ENCODE data around the gene LRRC4C. TPM values are rescaled to one million over a fixed set of nuclear protein-coding genes. Genes with fewer than 3 reads are reported as not detected.

Gene LRRC4C
- total RNA-seq, 6 donors from 2014 or later, result 0.37 to 1.2 (median 1.0) TPM; not detected in 2

DNA sequence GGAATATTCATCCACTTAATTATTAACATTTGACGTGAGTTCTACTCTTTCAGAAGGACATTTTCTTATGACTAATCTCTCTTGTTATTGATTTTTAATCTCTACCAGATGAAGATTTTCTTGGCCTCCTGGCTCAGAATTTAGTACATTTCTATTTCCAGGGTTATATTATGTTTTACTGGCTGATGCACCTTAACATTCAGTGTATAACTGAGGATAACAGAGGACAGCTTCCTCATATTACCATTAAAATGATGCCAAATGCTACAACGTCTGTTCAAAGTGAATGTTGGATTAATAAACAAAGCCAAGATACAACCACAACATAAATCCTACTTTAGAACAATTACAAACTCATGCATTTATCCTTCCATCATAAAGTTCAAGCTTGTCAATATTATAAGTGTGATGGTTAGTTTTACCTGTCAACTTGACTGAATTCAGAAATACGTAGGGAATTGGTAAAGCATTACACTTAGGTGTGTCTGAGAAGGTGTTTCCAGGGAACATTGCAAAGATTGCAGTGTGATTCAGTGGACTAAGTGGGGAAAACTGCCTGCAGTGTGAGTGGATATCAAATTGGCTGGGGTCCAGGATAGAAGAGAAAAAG, 485.2 kb downstream of the LRRC4C start:
- no peak for DNase-seq
- TF ChIP-seq POLR2A (IDR thresholded peaks at IDR 0.05), result no peak
- TF ChIP-seq, protein P1, sequence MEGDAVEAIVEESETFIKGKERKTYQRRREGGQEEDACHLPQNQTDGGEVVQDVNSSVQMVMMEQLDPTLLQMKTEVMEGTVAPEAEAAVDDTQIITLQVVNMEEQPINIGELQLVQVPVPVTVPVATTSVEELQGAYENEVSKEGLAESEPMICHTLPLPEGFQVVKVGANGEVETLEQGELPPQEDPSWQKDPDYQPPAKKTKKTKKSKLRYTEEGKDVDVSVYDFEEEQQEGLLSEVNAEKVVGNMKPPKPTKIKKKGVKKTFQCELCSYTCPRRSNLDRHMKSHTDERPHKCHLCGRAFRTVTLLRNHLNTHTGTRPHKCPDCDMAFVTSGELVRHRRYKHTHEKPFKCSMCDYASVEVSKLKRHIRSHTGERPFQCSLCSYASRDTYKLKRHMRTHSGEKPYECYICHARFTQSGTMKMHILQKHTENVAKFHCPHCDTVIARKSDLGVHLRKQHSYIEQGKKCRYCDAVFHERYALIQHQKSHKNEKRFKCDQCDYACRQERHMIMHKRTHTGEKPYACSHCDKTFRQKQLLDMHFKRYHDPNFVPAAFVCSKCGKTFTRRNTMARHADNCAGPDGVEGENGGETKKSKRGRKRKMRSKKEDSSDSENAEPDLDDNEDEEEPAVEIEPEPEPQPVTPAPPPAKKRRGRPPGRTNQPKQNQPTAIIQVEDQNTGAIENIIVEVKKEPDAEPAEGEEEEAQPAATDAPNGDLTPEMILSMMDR (IDR thresholded peaks at IDR 0.05), result no peak
- TF ChIP-seq EP300 (IDR thresholded peaks at IDR 0.05), result no peak
- TF ChIP-seq POLR2AphosphoS5 (IDR thresholded peaks at IDR 0.05), result no peak
- 75 to 76% methylated on average over 3 of the region's 3 CpGs for WGBS, 2 donors
- Histone ChIP-seq H3K36me3 (no peaks in the 10 kb centered on the region), H3K4me3 (no peak overlapping the region), H3K27ac (no peak overlapping the region), H3K9me3 (peaks cover 0 to 11% (median 0%) of the 10 kb centered on the region in 4 donors), H3K4me1 (no peaks in the 10 kb centered on the region), H3K27me3 (no peaks in the 10 kb centered on the region)
- no peak for ATAC-seq (ENCODE audit: low FRiP score in 2 of 2)

DNA sequence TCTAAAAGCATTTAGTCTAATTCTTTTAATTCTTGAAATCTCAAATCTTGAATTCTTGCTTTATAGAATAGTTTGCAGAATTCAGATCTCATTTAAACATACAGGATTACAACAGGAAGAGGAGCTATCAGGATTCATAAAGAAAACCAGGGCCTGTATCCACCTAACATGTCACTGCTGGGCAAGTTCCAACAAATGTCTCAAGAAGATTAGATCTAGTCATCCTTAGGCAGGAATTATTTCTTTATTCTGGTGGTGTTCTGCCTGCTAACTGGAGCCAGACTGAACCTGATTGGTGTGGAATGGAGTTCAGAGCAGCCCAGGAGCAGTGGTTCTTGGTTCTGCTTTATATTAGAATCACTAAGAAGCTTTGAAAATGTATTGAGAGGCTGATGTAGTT, 500.7 kb downstream of the LRRC4C start:
- no peak overlapping the region for H3K4me3 ChIP-seq
- no peaks in the 10 kb centered on the region for H3K36me3 ChIP-seq
- DNase-seq (no peak), ATAC-seq (ENCODE audit: low FRiP score in 2 of 2) (no peak)
- H3K9me3 ChIP-seq, result no peaks in the 10 kb centered on the region
- TF ChIP-seq, protein P1 (IDR thresholded peaks at IDR 0.05), result no peak
- TF ChIP-seq EP300 (IDR thresholded peaks at IDR 0.05), result no peak
- no peak for TF ChIP-seq POLR2AphosphoS5 (IDR thresholded peaks at IDR 0.05)
- no peak for TF ChIP-seq POLR2A (IDR thresholded peaks at IDR 0.05)
- H3K4me1 ChIP-seq, result no peaks in the 10 kb centered on the region
- no peak overlapping the region for H3K27ac ChIP-seq
- H3K27me3 ChIP-seq, result no peaks in the 10 kb centered on the region

DNA sequence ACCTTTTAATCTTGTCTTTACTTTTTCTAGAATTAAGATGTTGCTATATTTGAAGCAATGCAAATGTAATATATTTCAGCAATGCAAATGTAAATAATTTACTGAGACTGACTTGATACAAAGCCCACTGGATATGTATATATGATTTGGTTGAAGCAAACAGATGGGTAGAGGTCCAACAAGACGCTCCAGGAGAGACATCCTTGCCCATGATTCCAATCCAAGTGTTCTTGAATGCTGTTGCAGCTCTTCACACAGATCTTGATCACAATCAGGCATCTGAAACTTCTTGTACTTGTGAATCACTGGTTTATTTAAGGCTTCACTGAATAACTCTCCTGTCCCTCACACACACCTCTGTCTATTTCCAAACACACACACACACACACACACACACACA, 507.0 kb downstream of the LRRC4C start:
- Histone ChIP-seq H3K9me3 (no peaks in the 10 kb centered on the region), H3K4me1 (no peaks in the 10 kb centered on the region), H3K27me3 (no peaks in the 10 kb centered on the region), H3K36me3 (no peaks in the 10 kb centered on the region), H3K27ac (no peak overlapping the region), H3K4me3 (no peak overlapping the region)
- no peak for DNase-seq
- no peak for ATAC-seq (ENCODE audit: low FRiP score in 2 of 2)
- WGBS, 2 donors, result 67 to 86% methylated on average over 1 of the region's 1 CpG
- TF ChIP-seq, protein P1 (IDR thresholded peaks at IDR 0.05), result no peak
- TF ChIP-seq EP300 (IDR thresholded peaks at IDR 0.05), result no peak
- no peak for TF ChIP-seq POLR2A (IDR thresholded peaks at IDR 0.05)
- no peak for TF ChIP-seq POLR2AphosphoS5 (IDR thresholded peaks at IDR 0.05)

DNA sequence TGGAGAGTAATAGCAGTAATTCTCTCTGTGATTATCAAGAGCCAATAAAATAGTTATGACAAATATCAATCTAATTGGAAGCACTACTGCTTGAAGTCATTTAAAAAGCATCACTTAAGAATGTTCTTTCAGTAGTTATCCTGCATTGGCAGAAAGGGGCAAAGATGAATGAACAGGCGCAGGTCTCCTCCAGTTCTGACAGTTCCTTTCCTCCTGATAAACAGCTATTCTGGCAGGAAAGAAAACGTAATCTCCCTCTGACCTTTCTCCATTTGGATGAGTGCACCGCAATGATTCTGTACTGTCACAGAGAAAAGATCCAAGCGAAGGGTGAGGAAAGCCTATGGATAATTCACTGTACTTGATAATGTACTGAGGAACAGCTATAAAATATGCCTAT, 521.5 kb downstream of the LRRC4C start:
- WGBS, 2 donors, result 65 to 80% methylated on average over 4 of the region's 4 CpGs
- no peak overlapping the region for H3K27ac ChIP-seq
- H3K4me3 ChIP-seq, result no peak overlapping the region
- no peaks in the 10 kb centered on the region for H3K9me3 ChIP-seq
- no peaks in the 10 kb centered on the region for H3K36me3 ChIP-seq
- no peaks in the 10 kb centered on the region for H3K27me3 ChIP-seq
- TF ChIP-seq POLR2A (IDR thresholded peaks at IDR 0.05) (no peak), POLR2AphosphoS5 (IDR thresholded peaks at IDR 0.05) (no peak), EP300 (IDR thresholded peaks at IDR 0.05) (no peak)
- TF ChIP-seq, protein P1 (IDR thresholded peaks at IDR 0.05), result no peak
- DNase-seq, result no peak
- H3K4me1 ChIP-seq, result no peaks in the 10 kb centered on the region
- ATAC-seq (ENCODE audit: low FRiP score in 2 of 2), result no peak

DNA sequence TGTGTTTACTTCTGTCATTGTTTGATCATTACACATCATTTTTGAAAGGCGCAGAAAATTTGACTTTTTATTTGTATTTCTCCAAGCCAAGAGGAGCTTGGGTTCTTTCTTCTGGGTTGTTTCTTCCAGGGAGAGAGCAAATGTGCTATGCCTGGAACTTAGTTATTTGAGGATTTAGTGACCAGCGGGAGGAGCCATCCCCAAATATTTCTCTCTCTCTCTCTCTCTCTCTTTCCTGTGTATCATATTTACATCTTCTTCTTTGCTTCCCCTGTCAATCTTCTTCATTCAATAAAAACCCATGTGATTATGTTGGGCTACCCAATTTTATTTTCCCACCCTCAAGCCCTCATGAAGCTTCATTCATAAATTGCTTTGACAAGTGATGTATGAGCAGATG, 534.5 kb downstream of the LRRC4C start:
- Histone ChIP-seq H3K9me3 (no peaks in the 10 kb centered on the region), H3K4me1 (no peaks in the 10 kb centered on the region), H3K4me3 (no peak overlapping the region), H3K36me3 (no peaks in the 10 kb centered on the region), H3K27me3 (no peaks in the 10 kb centered on the region), H3K27ac (no peak overlapping the region)
- ATAC-seq (ENCODE audit: low FRiP score in 2 of 2) (no peak), DNase-seq (no peak)
- 39 to 61% methylated on average over 2 of the region's 2 CpGs for WGBS, 2 donors
- TF ChIP-seq EP300 (IDR thresholded peaks at IDR 0.05) (no peak), POLR2A (IDR thresholded peaks at IDR 0.05) (no peak), POLR2AphosphoS5 (IDR thresholded peaks at IDR 0.05) (no peak)
- TF ChIP-seq, protein P1 (IDR thresholded peaks at IDR 0.05), result no peak
